Measurements from ENCODE around the gene WFDC12. TPM values are rescaled to one million over a fixed set of nuclear protein-coding genes. Genes with fewer than 3 reads are reported as not detected.

WFDC12 gene
- total RNA-seq: not detected in 2 replicates

GRCh38 chr20:45124365-45124764, at the start of gene WFDC12:
WFDC12 (minus strand) TSS chr20:45124465; CDS start chr20:45124447, 18 bp downstream.

GRCh38 chr20:45114465-45115385, 9.5 kb downstream of the WFDC12 start, which contains the start of gene WFDC5:
WFDC5 (minus strand) TSS chr20:45115174; CDS start chr20:45115083, 91 bp downstream.

GRCh38 chr20:45100563-45101245, 23.6 kb downstream of the WFDC12 start, which contains the start of gene KCNS1:
KCNS1 (minus strand) TSS chr20:45101127; CDS start chr20:45099236, 1,891 bp downstream.

Other genes with a start within 250 kb of the WFDC12 start
- 124 and 134 TPM in 2 replicates for gene YWHAB, start 238.8 kb downstream of the WFDC12 start, total RNA-seq
- gene PABPC1L, start 214.4 kb downstream of the WFDC12 start, total RNA-seq: 2.1 and 5.9 TPM in 2 replicates
- gene TOMM34, start 164.1 kb downstream of the WFDC12 start, total RNA-seq: 37.5 and 54.0 TPM in 2 replicates
- gene STK4, start 158.0 kb downstream of the WFDC12 start, total RNA-seq: 11.8 and 16.2 TPM in 2 replicates
- gene KCNS1, start 23.3 kb downstream of the WFDC12 start, total RNA-seq: 0.99 and 1.5 TPM in 2 replicates
- 0.56 and 1.2 TPM in 2 replicates for gene WFDC5, start 9.3 kb downstream of the WFDC12 start, total RNA-seq
- 53.8 and 117 TPM in 2 replicates for gene PI3, start 50.4 kb upstream of the WFDC12 start, total RNA-seq
- gene SEMG1, start 82.6 kb upstream of the WFDC12 start, total RNA-seq: not detected in 2 replicates
- gene SEMG2, start 96.9 kb upstream of the WFDC12 start, total RNA-seq: not detected in 2 replicates
- gene SLPI, start 130.1 kb upstream of the WFDC12 start, total RNA-seq: 466 and 502 TPM in 2 replicates
- not detected in 2 replicates for gene RBPJL, start 182.4 kb upstream of the WFDC12 start, total RNA-seq
- gene MATN4, start 183.8 kb upstream of the WFDC12 start, total RNA-seq: 0.05 TPM in 1 of 2 replicates, not detected in the other
- gene SDC4, start 224.0 kb upstream of the WFDC12 start, total RNA-seq: 226 and 235 TPM in 2 replicates
- gene SYS1, start 238.7 kb upstream of the WFDC12 start, total RNA-seq: 18.8 and 26.3 TPM in 2 replicates